T-helper 1 cell treated with Interleukin-12 subunit alpha and Interleukin-12 subunit beta and Interleukin-4 antibody, amounts not matched to agents 30 ng/mL and 1 ng/mL, for 36 hours (primary cell): Measurements from ENCODE around the gene RBMS3. TPM values are rescaled to one million over a fixed set of nuclear protein-coding genes. Genes with fewer than 3 reads are reported as not detected.

Experiments
- intact Hi-C: fragments of 100-400 bp; cut with micrococcal nuclease; formaldehyde crosslinking; loops from one replicate; pipeline ENCODE4 v1.15.1; 2024
- total RNA-seq: library from RNA; stranded (reverse); gene quantifications from 2 replicates; pipeline ENCODE4 v1.2.3, GENCODE V29; 2022

RBMS3 gene
- total RNA-seq, 1 donor from 2014 or later, result 4.1 TPM

DNA sequence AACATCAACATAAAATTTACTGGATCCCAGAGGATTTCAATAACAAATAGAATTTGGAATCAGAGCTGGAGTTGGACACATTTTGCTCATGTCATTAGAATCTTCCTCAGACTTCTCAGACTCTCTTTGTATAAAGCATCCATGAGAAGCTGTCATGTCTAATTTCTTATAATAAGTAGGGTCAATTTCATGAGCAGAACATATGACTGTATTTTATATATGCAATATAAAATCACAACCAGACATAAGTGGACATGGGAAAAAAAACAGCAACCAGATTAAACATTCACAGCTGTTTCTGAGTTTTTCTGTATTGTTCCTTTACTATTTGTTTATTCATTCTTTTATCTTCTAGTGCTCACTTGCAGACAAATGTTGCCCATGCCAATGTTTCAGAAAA, 325.5 kb downstream of the RBMS3 start:
- intact Hi-C loops, result no loop called here

GRCh38 chr3:29608414-29609327, 327.8 kb downstream of the RBMS3 start:
- intact Hi-C loops, result no loop called here

DNA sequence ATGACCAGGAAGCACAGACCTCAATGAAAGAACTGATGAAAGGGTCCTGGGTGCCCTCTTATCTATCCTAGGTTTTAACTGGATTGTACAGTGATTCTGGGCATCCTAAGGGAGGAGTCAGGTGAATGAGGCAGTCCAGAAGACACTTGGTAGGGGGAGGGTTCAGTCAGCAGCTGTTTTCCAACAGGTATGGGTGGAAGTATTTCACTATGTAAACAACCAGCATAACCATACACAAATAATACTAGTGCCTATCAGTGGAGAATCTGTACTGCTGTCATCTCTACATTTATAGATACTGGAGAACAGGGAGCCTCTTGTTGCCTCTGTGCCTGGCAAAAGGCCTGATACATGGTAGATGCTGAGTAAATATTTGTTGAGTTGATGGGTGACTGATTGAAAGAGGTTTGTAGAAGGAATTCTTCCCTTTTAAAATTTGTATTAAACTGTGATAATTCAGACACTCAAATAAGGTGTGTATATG, 328.5 kb downstream of the RBMS3 start:
- intact Hi-C loops, result no loop called here

DNA sequence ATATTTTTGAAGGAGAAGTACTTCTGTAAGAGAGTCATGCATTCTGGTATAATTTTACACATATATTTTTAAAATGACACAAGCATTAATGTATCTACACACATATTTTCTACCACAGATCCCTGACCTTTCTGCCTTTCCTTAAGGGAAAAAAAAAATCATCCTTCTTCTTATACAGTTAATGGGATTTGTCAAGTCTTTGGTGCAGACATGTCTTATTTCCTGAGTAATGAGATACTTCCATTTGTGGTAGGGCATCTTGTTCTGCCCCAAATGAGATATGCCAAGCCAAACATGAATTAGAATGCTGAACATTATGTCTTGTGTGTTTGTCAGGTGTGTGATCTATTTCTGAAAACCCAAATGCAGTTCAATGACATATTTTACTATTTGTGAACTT, 329.9 kb downstream of the RBMS3 start:
- intact Hi-C loops, result no loop called here

DNA sequence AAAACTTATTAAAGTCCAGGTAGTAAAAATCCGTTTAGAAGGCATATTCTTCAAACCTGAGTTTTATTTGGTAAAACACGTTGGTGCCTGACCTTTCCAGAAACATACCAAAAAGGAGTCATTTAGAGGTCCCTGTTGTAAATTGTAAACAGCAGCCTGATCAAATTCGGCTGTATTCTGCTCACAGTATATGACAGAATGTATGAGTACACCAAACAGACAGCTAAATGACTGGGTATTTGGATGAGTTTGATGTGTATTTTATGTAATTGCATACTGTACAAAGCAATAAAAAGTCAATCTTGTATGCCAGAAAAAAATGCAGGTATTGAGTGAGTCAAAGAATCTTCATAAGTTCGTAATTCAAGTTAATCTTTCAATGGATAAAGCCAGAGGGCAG, 330.4 kb downstream of the RBMS3 start:
- intact Hi-C loops, result no loop called here

- intact Hi-C loops, result no loop called here
Measured at GRCh38 chr3:29612536-29612935, 331.7 kb downstream of the RBMS3 start.

GRCh38 chr3:29614954-29615353, 334.1 kb downstream of the RBMS3 start:
- intact Hi-C loops, result no loop called here

- intact Hi-C loops, result no loop called here
Measured at GRCh38 chr3:29618395-29619282, 337.8 kb downstream of the RBMS3 start.

DNA sequence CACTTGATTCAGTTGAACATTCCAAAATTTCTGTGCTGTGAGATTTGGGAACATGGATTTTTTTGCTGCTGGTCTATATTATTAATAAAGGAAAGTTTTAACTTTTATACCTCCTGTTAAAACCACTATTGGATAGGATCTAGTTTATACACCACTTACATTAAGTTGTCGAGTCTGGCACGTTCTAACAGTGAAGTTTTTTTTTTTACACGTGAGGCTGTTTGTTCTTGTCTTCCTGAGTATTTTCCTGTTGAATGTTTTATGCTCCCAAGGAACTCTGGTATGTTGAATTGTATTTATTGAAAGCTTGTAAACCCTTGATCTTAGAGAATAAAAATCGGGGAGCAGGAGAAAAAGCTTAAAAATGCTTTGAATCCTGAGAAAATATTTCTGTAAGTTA, 338.8 kb downstream of the RBMS3 start:
- intact Hi-C loops, result no loop called here

- intact Hi-C loops, result no loop called here
Measured at GRCh38 chr3:29627136-29628117, 346.6 kb downstream of the RBMS3 start.

DNA sequence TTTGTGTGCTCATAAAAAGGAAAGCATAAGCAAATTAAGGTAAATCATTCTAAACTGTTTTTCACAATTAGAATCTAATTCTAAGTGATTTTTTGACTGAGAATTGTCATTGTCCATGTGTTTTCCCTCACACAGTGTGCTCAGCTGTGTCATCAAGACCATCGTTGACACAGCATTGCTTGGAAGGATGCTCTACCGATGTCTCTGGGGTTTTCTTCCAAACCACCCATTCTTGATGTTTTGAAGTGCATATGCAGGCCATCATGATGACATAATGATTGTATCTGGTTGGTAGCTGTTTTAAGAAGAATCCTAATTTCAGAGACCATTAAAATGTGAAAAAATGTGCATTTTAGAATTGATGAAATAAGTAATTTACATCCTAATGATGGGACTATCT, 347.9 kb downstream of the RBMS3 start:
- intact Hi-C loops, result no loop called here

DNA sequence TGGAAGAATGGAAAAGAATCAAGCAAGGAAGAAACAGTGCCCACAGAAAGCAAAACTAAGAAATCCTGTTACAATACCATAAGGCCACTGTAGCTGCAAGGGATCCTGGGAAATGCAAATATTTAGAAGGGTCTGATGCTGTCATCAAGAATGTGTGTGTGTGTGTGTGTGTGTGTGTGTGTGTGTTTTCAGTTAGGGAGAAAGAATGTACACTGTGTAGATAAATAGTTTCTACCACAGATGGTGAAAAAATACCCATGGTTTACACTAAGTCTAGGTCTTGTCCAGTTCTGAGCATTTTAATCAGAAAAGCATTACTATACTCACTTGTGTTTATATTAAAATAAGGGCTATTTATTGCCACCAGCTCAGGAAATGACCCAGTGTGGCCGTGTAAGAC, 355.0 kb downstream of the RBMS3 start:
- intact Hi-C loops, result no loop called here

GRCh38 chr3:29637068-29637467, 356.2 kb downstream of the RBMS3 start:
- intact Hi-C loops, result no loop called here

GRCh38 chr3:29639578-29640290, 358.9 kb downstream of the RBMS3 start:
- intact Hi-C loops, result no loop called here

DNA sequence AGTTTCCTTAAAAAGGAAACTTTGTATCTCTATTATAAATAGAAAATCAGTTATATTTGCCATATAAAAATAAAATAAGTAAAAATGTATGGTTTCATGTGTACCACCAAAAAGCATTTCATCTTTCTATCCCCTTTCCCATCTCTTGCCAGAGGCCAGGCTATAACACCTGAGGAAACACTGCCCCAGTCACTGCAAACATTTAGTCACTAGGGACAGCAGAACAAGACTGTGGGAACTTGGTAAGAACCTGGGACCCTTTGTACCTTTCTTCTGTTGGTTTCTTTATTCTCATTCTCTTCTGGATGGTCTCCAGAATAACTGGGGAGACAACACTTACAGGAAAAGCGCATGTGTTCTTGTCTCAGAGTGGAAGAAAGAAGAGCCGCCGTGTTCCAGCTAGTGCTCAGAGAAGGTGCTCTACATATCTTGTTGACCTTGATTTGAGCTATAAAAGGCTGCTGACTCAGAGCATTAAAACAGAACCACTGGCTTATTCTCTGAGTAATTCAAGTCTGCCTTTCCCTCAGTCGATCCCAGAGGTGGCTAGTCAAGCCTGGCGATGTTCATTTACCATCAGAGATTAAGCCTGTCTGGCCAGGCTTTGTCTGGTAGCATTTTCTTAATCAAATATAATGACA, 361.6 kb downstream of the RBMS3 start:
- intact Hi-C loops, result no loop called here

DNA sequence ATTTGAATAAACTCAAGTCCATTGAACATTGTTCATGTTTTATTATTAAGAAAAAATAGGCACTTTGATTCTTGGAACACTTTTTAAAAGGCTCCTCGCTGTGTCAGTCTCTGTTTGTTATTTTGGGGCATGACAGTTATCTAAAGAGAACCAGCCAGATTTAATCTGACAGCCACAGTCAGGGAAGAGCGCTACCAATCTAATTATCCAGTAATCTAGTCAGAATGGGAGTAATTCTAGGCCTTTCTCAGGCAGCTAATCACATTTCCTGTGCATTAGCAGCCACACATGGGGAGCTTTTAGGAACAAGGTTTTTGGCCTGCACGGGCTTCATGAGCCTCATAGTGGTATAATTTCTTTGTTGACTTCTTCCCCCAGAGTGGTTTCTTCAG, 362.2 kb downstream of the RBMS3 start:
- intact Hi-C loops, result no loop called here

DNA sequence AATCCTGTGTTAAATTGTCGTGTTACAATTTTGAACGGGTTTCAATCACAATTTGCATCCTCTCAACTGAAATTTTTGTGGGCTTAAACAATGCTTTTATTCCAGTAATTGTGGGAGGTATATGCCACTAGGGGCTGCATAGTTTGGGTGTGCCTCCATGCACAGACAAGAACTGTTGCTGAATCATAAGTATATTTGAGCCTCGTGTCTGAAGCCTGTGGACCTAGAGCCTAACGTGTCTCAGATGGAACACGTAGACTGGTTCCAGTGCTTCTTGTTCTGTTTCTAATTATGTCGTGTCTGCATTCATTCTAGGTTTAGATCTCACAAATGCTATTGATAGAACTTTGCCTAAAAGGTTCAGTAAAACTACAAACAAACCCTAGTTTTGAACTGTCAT, 363.4 kb downstream of the RBMS3 start:
- intact Hi-C loops, result no loop called here

- intact Hi-C loops, result no loop called here
Measured at GRCh38 chr3:29644956-29645636, 364.2 kb downstream of the RBMS3 start.

GRCh38 chr3:29646043-29646442, 365.2 kb downstream of the RBMS3 start:
- intact Hi-C loops, result no loop called here
